ENCODE data around the gene RSPRY1. TPM values are rescaled to one million over a fixed set of nuclear protein-coding genes. Genes with fewer than 3 reads are reported as not detected.

RSPRY1 gene
- total and polyA plus RNA-seq, 2 of the 8 experiments (the other 6 are each of a cell fraction or from before 2014, with no cell fraction given), result 11.5 to 32.5 TPM

DNA sequence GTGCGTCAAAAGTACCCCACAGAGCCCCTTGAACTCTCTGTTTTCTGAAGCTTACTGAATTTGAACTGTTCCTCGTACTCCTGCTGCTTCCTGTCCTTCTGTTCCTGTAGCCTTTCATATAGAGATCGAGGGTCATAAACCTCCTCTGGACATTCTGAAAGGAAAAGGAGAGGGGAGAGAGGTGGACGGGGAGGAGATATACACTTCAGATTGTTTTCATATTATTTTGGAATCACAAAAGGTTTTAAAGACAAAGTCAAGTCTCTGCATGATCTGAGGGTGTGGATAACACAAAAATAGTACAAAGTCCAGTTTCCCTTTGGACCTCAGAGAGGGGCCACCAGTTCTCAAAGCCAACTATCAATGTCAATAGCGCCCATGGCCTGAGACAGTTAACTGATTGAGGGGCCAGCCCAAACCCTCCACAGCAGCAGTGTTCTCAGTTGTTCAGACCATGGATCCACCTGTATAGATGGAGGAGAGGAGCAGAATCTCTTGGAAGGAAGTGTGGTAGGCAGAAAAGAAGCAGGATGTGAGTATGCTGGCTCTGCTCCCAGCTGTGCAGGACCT, 13.3 kb upstream of the RSPRY1 start:
- H3K4me2 ChIP-seq (ENCODE audit: insufficient read depth in 1 of 2, low read depth in 2 of 2, low read length in 2 of 2), result no peak overlapping the region
- no peak overlapping the region for H4K5ac ChIP-seq (ENCODE audit: insufficient read length, low read depth, low read length)
- H3K9me3 ChIP-seq (ENCODE audit: insufficient read depth in 2 of 2, low read depth in 1 of 2, low read length in 1 of 2), result no peaks in the 10 kb centered on the region
- no peaks in the 10 kb centered on the region for H3K27me3 ChIP-seq (replicated peaks in 1 of 4; ENCODE audit: control insufficient read depth in 3 of 4, extremely low read depth in 1 of 4, insufficient read depth in 3 of 4, low read length in 3 of 4)
- H3K27ac ChIP-seq (ENCODE audit: low read depth, low read length), result no peak overlapping the region
- no peak overlapping the region for H2BK5ac ChIP-seq (ENCODE audit: low read depth, low read length)
- H3K4me3 ChIP-seq (ENCODE audit: extremely low read depth in 1 of 4, insufficient read depth in 2 of 4, low read depth in 3 of 4, low read length in 4 of 4), result no peak overlapping the region
- no peak overlapping the region for H3K23ac ChIP-seq (ENCODE audit: insufficient read length)
- H3K9ac ChIP-seq (replicated peaks in 1 of 4; ENCODE audit: extremely low read depth in 1 of 4, low read depth in 3 of 4, low read length in 3 of 4), result no peak overlapping the region
- H3K56ac ChIP-seq (replicated peaks; ENCODE audit: insufficient read length, low read depth, low read length), result no peak overlapping the region
- peaks cover 0 to 39% (median 35%) of the 10 kb centered on the region in 4 experiments for H3K36me3 ChIP-seq (ENCODE audit: control insufficient read depth in 2 of 4, insufficient read depth in 4 of 4, low read length in 3 of 4)
- no peaks in the 10 kb centered on the region for H3K79me1 ChIP-seq (ENCODE audit: low read depth, low read length)
- H2BK120ac ChIP-seq (replicated peaks; ENCODE audit: low read depth, low read length), result no peak overlapping the region
- no peak overlapping the region for H3K4ac ChIP-seq (replicated peaks; ENCODE audit: insufficient read length, low read depth, low read length)
- H3K4me1 ChIP-seq (replicated peaks in 1 of 4; ENCODE audit: control insufficient read depth in 3 of 4, insufficient read depth in 4 of 4, low read length in 3 of 4), result no peaks in the 10 kb centered on the region
- no peaks in the 10 kb centered on the region for H4K20me1 ChIP-seq (replicated peaks in 1 of 2; ENCODE audit: control insufficient read depth in 1 of 2, insufficient read depth in 2 of 2, low read length in 2 of 2)
- no peak overlapping the region for H4K91ac ChIP-seq (replicated peaks; ENCODE audit: insufficient read length, low read length)
- ChIA-PET CTCF (ENCODE audit: partially characterized antibody) (interaction anchor here (0.9 kb wide), 1 partner anchor 24 kb away, joined by 3 read pairs; no protein-coding TSS in a partner anchor), POLR2A (ENCODE audit: partially characterized antibody) (interaction anchor here (0.6 to 1.7 kb wide), 4 partner anchors 9 to 220 kb away, joined by 3 to 5 read pairs (median 4); no protein-coding TSS in a partner anchor)
- FAIRE-seq (no peak), DNase-seq (ENCODE audit: low read depth in 1 of 2, low spot score in 2 of 2) (no peak)
- 72% methylated on average over 5 of the region's 5 CpGs; no CpG with 5 or more reads in 1 of the 2 experiments for WGBS, 2 experiments (ENCODE audit: extremely low coverage in 1 of 2, insufficient coverage in 1 of 2, insufficient read length in 1 of 2, insufficient replicate concordance in 2 of 2, low coverage in 1 of 2, low lambda C conversion rate in 2 of 2, missing lambda C conversion rate in 1 of 2)
- no peak overlapping the region for H2BK12ac ChIP-seq (ENCODE audit: low read depth, low read length)
- no peak overlapping the region for H2BK15ac ChIP-seq (ENCODE audit: low read length)
- peaks cover 0 to 8% of the 10 kb centered on the region in 2 experiments; a peak in 2 of 4 replicates for H3K79me2 ChIP-seq (ENCODE audit: control insufficient read depth in 1 of 2, insufficient read depth in 2 of 2, low read length in 2 of 2)
- no peak overlapping the region for H2AFZ ChIP-seq (ENCODE audit: low read length)
- H3K14ac ChIP-seq (ENCODE audit: insufficient read length), result no peak overlapping the region
- H4K8ac ChIP-seq (ENCODE audit: extremely low read depth, insufficient read depth, low read length), result no peak overlapping the region
- no peak overlapping the region for H2AK5ac ChIP-seq (ENCODE audit: low read depth, low read length)
- no peaks in the 10 kb centered on the region; the same call in 1 of the 2 replicates for H3K23me2 ChIP-seq (ENCODE audit: low read depth, low read length)
- no peak overlapping the region for H2BK20ac ChIP-seq (ENCODE audit: low read length)
- no peak overlapping the region for H3K18ac ChIP-seq (ENCODE audit: extremely low read depth, low read length)
- TF ChIP-seq CTBP2 (IDR thresholded peaks at IDR 0.05; ENCODE audit: borderline replicate concordance, insufficient read depth, insufficient read length, low read length) (no peak), SP2 (IDR thresholded peaks at IDR 0.05; ENCODE audit: low read length) (no peak)

Data from H1 (cell line).